GM19193 (cell line): ENCODE data around the gene SLC11A1.
A peak's percentile ranks its signal among the peaks of the same experiment; 100 is the strongest.

Source experiments
- POLR2A ChIP-seq: IDR thresholded peaks from 4 replicates; pipeline ENCODE4 v1.6.1; 2011; ENCODE audit not compliant: insufficient read depth, insufficient read length; ENCODE audit errors: extremely low read depth

SLC11A1 gene

GRCh38 chr2:218395456-218395825 lies 13.4 kb downstream of the SLC11A1 start:
- no peak for TF ChIP-seq POLR2A

- peak; percentile 53 for TF ChIP-seq POLR2A
Measured at GRCh38 chr2:218395826-218396687, 14.0 kb downstream of the SLC11A1 start.

- peak; percentile 29 for TF ChIP-seq POLR2A
Measured at GRCh38 chr2:218396688-218397462, 14.8 kb downstream of the SLC11A1 start.

DNA sequence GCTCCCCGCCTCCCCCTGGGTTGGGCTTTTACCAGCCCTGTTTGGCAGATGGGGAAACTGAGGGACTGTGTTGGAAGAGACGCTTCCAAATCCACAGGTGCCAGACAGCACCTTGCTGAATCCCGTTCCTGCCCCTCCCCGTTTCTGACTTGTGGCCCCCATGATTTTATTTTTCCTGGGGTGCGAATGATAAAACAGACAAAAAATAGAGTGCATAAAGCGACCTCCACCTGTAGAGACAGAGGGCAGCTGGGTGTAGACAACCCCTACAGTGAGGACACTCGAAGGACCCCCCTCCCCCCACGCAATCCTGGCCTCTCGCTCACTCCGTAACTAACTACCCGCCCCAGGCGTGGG lies 15.4 kb downstream of the SLC11A1 start:
- no peak for TF ChIP-seq POLR2A

DNA sequence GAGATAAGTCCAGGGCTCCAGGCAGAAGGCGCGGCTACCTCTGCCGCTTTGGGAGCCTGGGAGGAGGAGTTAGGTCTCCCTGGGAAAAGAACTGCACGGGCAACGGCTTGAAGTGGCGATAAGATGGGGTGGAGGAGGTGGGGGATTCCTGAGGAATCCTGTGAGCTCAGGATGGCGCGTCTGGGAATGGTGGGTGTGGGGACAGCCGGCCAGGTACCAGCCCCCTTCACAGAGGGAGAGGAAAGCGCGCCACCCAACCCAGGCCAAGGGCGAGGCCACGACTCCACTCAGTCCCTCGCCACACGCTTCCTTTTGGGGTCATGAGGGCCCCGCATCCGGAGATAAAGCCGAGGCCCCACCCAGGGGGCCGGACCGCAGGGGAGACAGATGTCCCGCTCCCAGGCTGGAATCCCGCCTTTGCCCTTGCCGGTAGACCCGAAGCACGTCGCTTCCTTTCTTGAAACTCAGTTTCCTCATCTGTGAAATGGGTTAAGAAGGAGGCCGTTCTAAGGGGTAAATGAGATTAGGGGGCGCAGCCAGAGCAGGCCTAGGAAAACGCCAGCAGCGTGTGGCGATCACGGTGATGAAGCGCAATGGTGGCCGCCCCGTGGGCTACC lies 15.9 kb downstream of the SLC11A1 start:
- peak; percentile 62 for TF ChIP-seq POLR2A

DNA sequence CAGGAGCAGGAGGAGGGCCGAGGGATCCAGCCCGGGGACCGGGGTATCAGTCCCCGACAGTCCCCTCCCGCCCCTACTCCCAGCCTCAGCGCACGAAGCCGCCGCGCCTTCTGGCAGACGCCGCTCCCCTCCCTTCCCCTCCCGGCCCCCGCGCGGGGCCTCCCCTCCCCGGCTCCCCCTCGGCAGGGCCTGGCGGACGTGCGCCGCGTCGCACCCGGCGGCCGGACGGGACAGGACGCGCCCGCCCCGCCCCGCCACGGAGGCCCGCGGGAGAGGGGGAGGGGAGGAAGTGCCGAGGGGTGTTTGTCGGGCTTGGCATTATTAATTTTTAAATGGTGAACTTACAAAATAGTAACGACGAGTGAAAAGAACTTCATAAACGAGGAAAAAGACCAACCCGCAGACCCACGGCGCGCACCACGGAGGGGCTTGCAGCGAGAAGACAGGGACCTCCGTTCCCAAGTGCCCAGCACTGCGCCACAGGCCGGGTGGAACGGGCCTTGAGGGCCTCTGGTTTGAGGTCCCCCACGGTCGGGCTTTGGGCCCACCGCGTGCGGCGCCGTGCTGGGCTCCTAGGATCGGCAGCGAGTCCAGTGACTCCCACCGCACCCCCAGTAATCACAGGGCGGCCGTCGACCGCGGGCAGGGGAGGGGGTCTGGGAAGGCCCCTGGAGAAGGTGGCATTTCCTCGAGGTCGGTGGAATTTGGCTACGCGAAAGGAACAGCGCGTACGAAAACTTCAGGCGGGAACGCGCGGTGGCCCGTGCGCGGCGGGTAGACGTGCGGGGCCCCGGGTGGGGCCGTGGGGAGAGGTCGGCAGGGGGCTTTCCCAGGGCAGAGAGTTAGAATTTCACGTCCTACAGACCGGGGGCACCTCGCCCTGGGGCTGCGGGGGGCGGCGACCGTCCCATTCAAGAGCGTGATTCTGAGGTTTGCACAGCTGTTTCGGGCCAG lies 16.6 kb downstream of the SLC11A1 start:
- peak; percentile 11 for TF ChIP-seq POLR2A

GRCh38 chr2:218399391-218400166 lies 17.5 kb downstream of the SLC11A1 start, which contains the start of gene CTDSP1:
CTDSP1 (plus strand) TSS chr2:218399868; CDS start chr2:218400091, 223 bp downstream.
- peak; percentile 57 for TF ChIP-seq POLR2A

DNA sequence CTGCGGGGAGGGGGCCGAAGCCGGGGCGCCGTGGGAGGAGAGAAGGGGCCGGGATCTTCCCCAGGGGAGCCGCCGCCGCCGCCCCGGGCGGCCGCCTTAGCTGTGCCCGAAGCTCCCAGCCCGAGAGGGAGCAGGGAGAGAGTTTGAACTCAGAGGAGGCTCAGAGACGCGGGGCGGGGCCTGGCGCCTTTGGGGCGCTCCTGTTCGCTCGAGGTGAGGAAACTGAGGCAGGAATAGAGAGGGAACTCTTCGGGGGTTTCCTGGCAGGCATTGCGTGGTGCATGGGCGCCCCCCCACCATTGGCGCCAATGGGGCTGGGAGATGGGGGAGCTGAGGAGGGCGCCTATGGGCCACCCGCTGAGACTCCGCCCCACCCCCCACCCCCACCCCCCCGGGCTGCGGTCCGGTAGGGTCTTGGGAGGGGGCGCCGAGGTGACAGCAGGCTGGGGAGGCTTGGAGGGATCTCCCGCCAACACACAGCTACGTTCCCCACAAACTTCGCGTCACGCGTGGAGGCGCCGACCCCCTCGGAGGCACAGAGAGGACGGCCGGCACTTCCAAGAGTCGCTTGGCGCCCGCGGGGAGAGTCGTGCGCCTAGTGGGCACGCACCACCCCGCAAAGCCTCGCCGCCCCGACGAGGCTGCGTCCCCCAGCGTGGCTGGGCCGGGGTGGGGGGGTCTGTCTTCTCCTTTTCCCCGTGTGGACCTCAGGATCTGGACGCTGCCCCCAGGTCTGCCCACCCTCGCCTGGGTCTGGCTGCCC lies 18.3 kb downstream of the SLC11A1 start:
- TF ChIP-seq POLR2A, result no peak

GRCh38 chr2:218400930-218401881 lies 19.1 kb downstream of the SLC11A1 start:
- TF ChIP-seq POLR2A, result no peak

DNA sequence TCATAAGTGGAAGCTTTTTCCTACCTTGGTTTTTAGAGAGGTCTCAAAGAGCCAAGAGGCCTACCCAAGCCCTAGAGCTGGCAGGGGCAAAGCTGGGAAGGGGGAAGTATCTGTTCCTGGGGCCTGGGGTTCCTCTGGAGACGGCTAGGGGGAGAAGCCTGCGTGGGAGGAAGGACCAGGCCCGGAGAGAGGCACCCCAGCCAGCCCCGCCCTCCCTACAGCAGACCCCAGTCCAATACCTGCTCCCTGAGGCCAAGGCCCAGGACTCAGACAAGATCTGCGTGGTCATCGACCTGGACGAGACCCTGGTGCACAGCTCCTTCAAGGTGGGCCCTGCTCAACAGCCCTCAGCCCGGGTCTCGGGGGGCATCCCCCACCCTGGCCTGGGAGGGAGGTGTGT lies 19.8 kb downstream of the SLC11A1 start:
- TF ChIP-seq POLR2A, result no peak

DNA sequence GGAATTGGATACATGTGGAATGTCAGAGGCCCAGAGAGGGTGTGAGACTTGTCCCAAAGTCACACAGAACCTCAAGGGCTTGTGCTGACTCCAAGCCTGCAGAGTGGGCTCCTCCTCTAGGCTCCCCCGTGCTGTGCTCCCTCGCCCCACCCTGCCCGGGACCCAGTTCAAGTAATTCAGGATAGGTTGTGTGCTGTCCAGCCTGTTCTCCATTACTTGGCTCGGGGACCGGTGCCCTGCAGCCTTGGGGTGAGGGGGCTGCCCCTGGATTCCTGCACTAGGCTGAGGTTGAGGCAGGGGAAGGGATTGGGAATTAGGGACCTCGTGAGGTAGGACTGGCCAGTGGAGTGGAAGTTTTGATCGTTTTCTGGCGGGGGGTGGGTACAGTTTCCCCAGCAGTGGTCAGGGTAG lies 20.4 kb downstream of the SLC11A1 start:
- TF ChIP-seq POLR2A, result no peak

DNA sequence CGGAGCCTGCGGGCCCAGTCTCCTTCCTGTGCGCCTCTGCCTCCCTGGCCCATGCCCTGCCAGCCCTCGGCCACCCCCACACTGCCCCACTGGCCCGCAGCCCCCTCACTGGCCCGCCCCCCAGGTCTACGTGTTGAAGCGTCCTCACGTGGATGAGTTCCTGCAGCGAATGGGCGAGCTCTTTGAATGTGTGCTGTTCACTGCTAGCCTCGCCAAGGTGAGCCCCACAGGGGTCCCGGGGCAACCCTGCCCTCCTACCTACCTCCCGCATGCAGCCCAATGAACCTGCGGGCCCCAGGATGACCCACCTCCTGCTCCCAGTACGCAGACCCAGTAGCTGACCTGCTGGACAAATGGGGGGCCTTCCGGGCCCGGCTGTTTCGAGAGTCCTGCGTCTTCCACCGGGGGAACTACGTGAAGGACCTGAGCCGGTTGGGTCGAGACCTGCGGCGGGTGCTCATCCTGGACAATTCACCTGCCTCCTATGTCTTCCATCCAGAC lies 20.9 kb downstream of the SLC11A1 start:
- no peak for TF ChIP-seq POLR2A
